Measurements from ENCODE around the gene CENPX. TPM values are rescaled to one million over a fixed set of nuclear protein-coding genes. Genes with fewer than 3 reads are reported as not detected.

CENPX gene
- total RNA-seq, 4 donors from 2014 or later: 85.4 to 131 (median 104) TPM

- DNase-seq: no peak
- WGBS, 2 donors (ENCODE audit: low coverage in 1 of 2): 91% methylated on average over 10 of the region's 10 CpGs; no CpG with 5 or more reads in 1 of the 2 donors
- H3K36me3 ChIP-seq: peaks cover 0 to 9% (median 3%) of the 10 kb centered on the region in 4 donors
- intact Hi-C loops (cut with DNase I; ENCODE audit: low total_unique reads) (no loop called here), in situ Hi-C loops (cut with MboI; ENCODE audit: low pct_ligation_motif_present in 1 of 4, low pct_unique_long_range_greater_than_20kb in 1 of 4, low sequenced_read_pairs in 3 of 4) (no loop called here)
- no peaks in the 10 kb centered on the region for H3K27me3 ChIP-seq
- peaks cover 0 to 5% (median 2%) of the 10 kb centered on the region in 4 donors for H3K4me1 ChIP-seq
- no peak overlapping the region for H3K27ac ChIP-seq
- no peak overlapping the region for H3K4me3 ChIP-seq
- TF ChIP-seq POLR2A (IDR thresholded peaks at IDR 0.05) (no peak), EP300 (IDR thresholded peaks at IDR 0.05; ENCODE audit: low read depth) (no peak), POLR2AphosphoS5 (IDR thresholded peaks at IDR 0.05) (no peak), CTCF (IDR thresholded peaks at IDR 0.05) (no peak)
- H3K9me3 ChIP-seq: no peaks in the 10 kb centered on the region
Observed at GRCh38 chr17:82058855-82059249, 36.2 kb upstream of the CENPX start.

GRCh38 chr17:82058230-82058854 is 35.7 kb upstream of the CENPX start:
- in situ Hi-C loops (cut with MboI; ENCODE audit: low pct_ligation_motif_present in 1 of 4, low pct_unique_long_range_greater_than_20kb in 1 of 4, low sequenced_read_pairs in 3 of 4): no loop called here
- Histone ChIP-seq H3K27ac (no peak overlapping the region), H3K36me3 (peaks cover 0 to 9% (median 3%) of the 10 kb centered on the region in 4 donors), H3K4me3 (no peak overlapping the region), H3K27me3 (no peaks in the 10 kb centered on the region), H3K4me1 (peaks cover 0 to 4% (median 2%) of the 10 kb centered on the region in 4 donors), H3K9me3 (no peaks in the 10 kb centered on the region)
- no peak for DNase-seq
- intact Hi-C loops (cut with DNase I; ENCODE audit: low total_unique reads): no loop called here
- TF ChIP-seq CTCF (IDR thresholded peaks at IDR 0.05): no peak
- TF ChIP-seq POLR2A (IDR thresholded peaks at IDR 0.05): no peak
- TF ChIP-seq POLR2AphosphoS5 (IDR thresholded peaks at IDR 0.05): no peak
- no peak for TF ChIP-seq EP300 (IDR thresholded peaks at IDR 0.05; ENCODE audit: low read depth)
- 77% methylated on average over 17 of the region's 17 CpGs; no CpG with 5 or more reads in 1 of the 2 donors for WGBS, 2 donors (ENCODE audit: low coverage in 1 of 2)

GRCh38 chr17:82056729-82057621 is 34.3 kb upstream of the CENPX start:
- H3K9me3 ChIP-seq: no peaks in the 10 kb centered on the region
- in situ Hi-C loops (cut with MboI; ENCODE audit: low pct_ligation_motif_present in 1 of 4, low pct_unique_long_range_greater_than_20kb in 1 of 4, low sequenced_read_pairs in 3 of 4) (no loop called here), intact Hi-C loops (cut with DNase I; ENCODE audit: low total_unique reads) (no loop called here)
- H3K27ac ChIP-seq: no peak overlapping the region
- DNase-seq: no peak
- H3K4me1 ChIP-seq: peaks cover 7 to 14% (median 13%) of the 10 kb centered on the region in 4 donors
- peaks cover 0 to 9% (median 3%) of the 10 kb centered on the region in 4 donors for H3K36me3 ChIP-seq
- TF ChIP-seq POLR2A (IDR thresholded peaks at IDR 0.05): no peak
- no peak for TF ChIP-seq CTCF (IDR thresholded peaks at IDR 0.05)
- no peak for TF ChIP-seq EP300 (IDR thresholded peaks at IDR 0.05; ENCODE audit: low read depth)
- no peak for TF ChIP-seq POLR2AphosphoS5 (IDR thresholded peaks at IDR 0.05)
- no peaks in the 10 kb centered on the region for H3K27me3 ChIP-seq
- no peak overlapping the region for H3K4me3 ChIP-seq
- 47 to 85% methylated on average over 3 to 26 of the region's 29 CpGs for WGBS, 2 donors (ENCODE audit: low coverage in 1 of 2)

All from transverse colon (tissue), 4 donors.